WTC11 (cell line): ENCODE data around the gene EFNA5. TPM values are rescaled to one million over a fixed set of nuclear protein-coding genes. Genes with fewer than 3 reads are reported as not detected.

Experiments used
- ATAC-seq: fragments of 200-7000 bp; cut with Tn5 transposase; 2 replicates; pipeline ENCODE4 v1.10.0; 2021; ENCODE audit warnings: mild to moderate bottlenecking, moderate library complexity
- CTCF ChIA-PET: fragments of 300-600 bp; sonication (Branson Sonifier 250); formaldehyde crosslinking; loops from one replicate; lab custom pipeline; 2021; ENCODE audit warnings: antibody characterized with exemption; lab: Charles Lee
- POLR2A ChIA-PET: fragments of 350-600 bp; sonication (Branson Sonifier 250); formaldehyde crosslinking; loops from one replicate; lab custom pipeline; 2021; ENCODE audit warnings: antibody characterized with exemption; lab: Charles Lee
- DNase-seq: peaks from one replicate; pipeline ENCODE4 v3.0.0; 2021; ENCODE audit warnings: low spot score
- H3K27ac Mint-ChIP-seq: 2 replicates; pipeline ENCODE4 v1.8.0; 2021; ENCODE audit warnings: mixed read lengths
- H3K27me3 Mint-ChIP-seq: 2 replicates; pipeline ENCODE4 v1.8.0; 2021; ENCODE audit warnings: low read depth, mild to moderate bottlenecking, moderate library complexity, mixed read lengths
- H3K36me3 Mint-ChIP-seq: 2 replicates; pipeline ENCODE4 v1.8.0; 2021; ENCODE audit warnings: mixed read lengths
- H3K4me1 Mint-ChIP-seq: 2 replicates; pipeline ENCODE4 v1.8.0; 2022; ENCODE audit warnings: mixed read lengths
- H3K4me3 Mint-ChIP-seq: 2 replicates; pipeline ENCODE4 v1.8.0; 2021; ENCODE audit warnings: mild to moderate bottlenecking, moderate library complexity, mixed read lengths
- H3K9me3 Mint-ChIP-seq: 2 replicates; pipeline ENCODE4 v1.8.0; 2021; ENCODE audit warnings: mixed read lengths
- CREB1 ChIP-seq: sonication (generic); formaldehyde crosslinking; IDR thresholded peaks from 2 replicates; pipeline ENCODE4 v1.8.0; 2023; ENCODE audit warnings: mild to moderate bottlenecking, missing genetic modification reagents
- FOXJ3 ChIP-seq: sonication (generic); formaldehyde crosslinking; IDR thresholded peaks from 2 replicates; pipeline ENCODE4 v1.9.0; 2021; ENCODE audit warnings: missing genetic modification reagents, mild to moderate bottlenecking, borderline replicate concordance
- FOXP1 ChIP-seq: sonication (generic); formaldehyde crosslinking; IDR thresholded peaks from 2 replicates; pipeline ENCODE4 v1.8.0; 2022; ENCODE audit warnings: missing genetic modification reagents, mild to moderate bottlenecking, moderate library complexity, borderline replicate concordance
- HMGA2 ChIP-seq: fragments of 250-450 bp; sonication (Bioruptor Pico); IDR thresholded peaks from 2 replicates; pipeline ENCODE4 v1.4.0; 2021; ENCODE audit warnings: mild to moderate bottlenecking, moderate library complexity
- MXD4 ChIP-seq: fragments of 250-450 bp; sonication (Bioruptor Pico); IDR thresholded peaks from 2 replicates; pipeline ENCODE4 v1.8.0; 2021; ENCODE audit warnings: mild to moderate bottlenecking, moderate library complexity, borderline replicate concordance
- NR1H2 ChIP-seq: sonication (generic); formaldehyde crosslinking; IDR thresholded peaks from 2 replicates; pipeline ENCODE4 v1.9.0; 2021; ENCODE audit warnings: mild to moderate bottlenecking, moderate library complexity, missing genetic modification reagents
- TP53 ChIP-seq: sonication (generic); formaldehyde crosslinking; IDR thresholded peaks from 2 replicates; pipeline ENCODE4 v1.8.1; 2023; ENCODE audit warnings: mild to moderate bottlenecking, missing genetic modification reagents
- ZNF138 ChIP-seq: sonication (generic); formaldehyde crosslinking; conservative IDR thresholded peaks from 2 replicates; pipeline ENCODE4 v1.8.1; 2022; ENCODE audit warnings: mild to moderate bottlenecking, moderate library complexity, missing genetic modification reagents
- ZNF317 ChIP-seq: sonication (generic); formaldehyde crosslinking; IDR thresholded peaks from 2 replicates; pipeline ENCODE4 v1.8.1; 2023; ENCODE audit warnings: low read depth, mild to moderate bottlenecking, moderate library complexity, missing genetic modification reagents, borderline replicate concordance
- total RNA-seq: library from RNA; stranded (reverse); gene quantifications from 3 replicates; pipeline ENCODE4 v1.2.3, GENCODE V29; 2021
- TF ChIP-seq, protein P1 (sequence below): sonication (generic); formaldehyde crosslinking; IDR thresholded peaks from 2 replicates; pipeline ENCODE4 v1.8.1; 2023; ENCODE audit warnings: mild to moderate bottlenecking, missing genetic modification reagents, borderline replicate concordance
- TF ChIP-seq, protein P2 (sequence below): fragments of 250-450 bp; sonication (Bioruptor Pico); IDR thresholded peaks from 2 replicates; pipeline ENCODE4 v1.9.0; 2021; ENCODE audit warnings: mild to moderate bottlenecking, borderline replicate concordance
- TF ChIP-seq, protein P3 (sequence below): fragments of 250-450 bp; sonication (Bioruptor Pico); IDR thresholded peaks from 2 replicates; pipeline ENCODE4 v1.8.0; 2021; ENCODE audit warnings: mild to moderate bottlenecking
- TF ChIP-seq, protein P4 (sequence below): sonication (generic); formaldehyde crosslinking; IDR thresholded peaks from 2 replicates; pipeline ENCODE4 v1.8.1; 2023; ENCODE audit warnings: mild to moderate bottlenecking, moderate library complexity, missing genetic modification reagents
- TF ChIP-seq, protein P5 (sequence below): sonication (generic); formaldehyde crosslinking; conservative IDR thresholded peaks from 2 replicates; pipeline ENCODE4 v1.8.1; 2023; ENCODE audit warnings: mild to moderate bottlenecking, low read depth, missing genetic modification reagents, moderate library complexity

Gene EFNA5
- total RNA-seq, 1 experiment from 2014 or later: 17.4 TPM

DNA sequence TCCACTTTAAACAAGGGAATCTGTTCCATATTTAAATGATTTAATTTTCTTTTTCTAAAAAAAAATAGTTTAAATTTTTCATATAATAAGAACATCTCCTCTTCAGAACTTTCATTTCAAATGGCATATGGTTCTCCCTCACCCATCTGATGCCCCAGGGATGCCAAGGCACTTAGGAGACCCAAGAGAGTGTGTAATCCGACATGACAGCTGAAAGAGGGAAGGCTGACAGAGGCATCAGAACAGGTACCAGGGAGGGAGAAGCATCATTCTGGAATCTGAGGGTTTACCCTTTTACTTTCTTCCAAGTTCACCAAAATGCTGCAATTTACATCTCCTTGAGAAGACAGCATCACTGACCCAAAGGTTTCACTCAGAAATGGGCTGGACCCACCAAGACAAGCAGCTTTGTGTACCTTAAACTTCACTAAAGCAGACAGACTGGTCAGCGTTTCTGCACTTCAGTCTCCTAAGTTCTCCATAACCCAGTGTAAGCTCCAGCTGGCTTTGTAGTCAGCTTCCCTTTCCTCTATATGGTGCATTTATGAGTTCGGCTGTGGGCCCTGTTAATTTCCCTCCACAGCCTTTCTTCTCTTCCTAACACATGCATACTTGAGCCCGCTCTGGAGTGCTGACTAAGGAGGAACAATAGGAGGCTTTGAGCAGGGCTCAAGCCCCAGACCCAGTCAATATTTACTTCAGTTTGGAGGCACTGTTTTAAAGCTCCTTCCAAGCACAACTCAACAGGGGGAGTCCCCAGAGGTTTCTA, 17.7 kb downstream of the EFNA5 start:
- peak; percentile 91 for ATAC-seq
- Mint-ChIP-seq H3K36me3 (no peaks in the 10 kb centered on the region), H3K4me3 (no peak overlapping the region), H3K27me3 (peaks cover 18% of the 10 kb centered on the region), H3K27ac (no peak overlapping the region)
- POLR2A ChIA-PET: no interaction called here
- no peak for TF ChIP-seq FOXJ3 (CRISPR knock-in tag)
- TF ChIP-seq, protein P1, sequence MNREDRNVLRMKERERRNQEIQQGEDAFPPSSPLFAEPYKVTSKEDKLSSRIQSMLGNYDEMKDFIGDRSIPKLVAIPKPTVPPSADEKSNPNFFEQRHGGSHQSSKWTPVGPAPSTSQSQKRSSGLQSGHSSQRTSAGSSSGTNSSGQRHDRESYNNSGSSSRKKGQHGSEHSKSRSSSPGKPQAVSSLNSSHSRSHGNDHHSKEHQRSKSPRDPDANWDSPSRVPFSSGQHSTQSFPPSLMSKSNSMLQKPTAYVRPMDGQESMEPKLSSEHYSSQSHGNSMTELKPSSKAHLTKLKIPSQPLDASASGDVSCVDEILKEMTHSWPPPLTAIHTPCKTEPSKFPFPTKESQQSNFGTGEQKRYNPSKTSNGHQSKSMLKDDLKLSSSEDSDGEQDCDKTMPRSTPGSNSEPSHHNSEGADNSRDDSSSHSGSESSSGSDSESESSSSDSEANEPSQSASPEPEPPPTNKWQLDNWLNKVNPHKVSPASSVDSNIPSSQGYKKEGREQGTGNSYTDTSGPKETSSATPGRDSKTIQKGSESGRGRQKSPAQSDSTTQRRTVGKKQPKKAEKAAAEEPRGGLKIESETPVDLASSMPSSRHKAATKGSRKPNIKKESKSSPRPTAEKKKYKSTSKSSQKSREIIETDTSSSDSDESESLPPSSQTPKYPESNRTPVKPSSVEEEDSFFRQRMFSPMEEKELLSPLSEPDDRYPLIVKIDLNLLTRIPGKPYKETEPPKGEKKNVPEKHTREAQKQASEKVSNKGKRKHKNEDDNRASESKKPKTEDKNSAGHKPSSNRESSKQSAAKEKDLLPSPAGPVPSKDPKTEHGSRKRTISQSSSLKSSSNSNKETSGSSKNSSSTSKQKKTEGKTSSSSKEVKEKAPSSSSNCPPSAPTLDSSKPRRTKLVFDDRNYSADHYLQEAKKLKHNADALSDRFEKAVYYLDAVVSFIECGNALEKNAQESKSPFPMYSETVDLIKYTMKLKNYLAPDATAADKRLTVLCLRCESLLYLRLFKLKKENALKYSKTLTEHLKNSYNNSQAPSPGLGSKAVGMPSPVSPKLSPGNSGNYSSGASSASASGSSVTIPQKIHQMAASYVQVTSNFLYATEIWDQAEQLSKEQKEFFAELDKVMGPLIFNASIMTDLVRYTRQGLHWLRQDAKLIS (CRISPR knock-in tag): no peak
- TF ChIP-seq, all 79 proteins: peak for 0
- CTCF ChIA-PET: interaction anchor here (1.0 to 2.6 kb wide), 4 partner anchors 21 to 405 kb away, joined by 3 to 8 read pairs (median 4); no protein-coding TSS in a partner anchor
- Mint-ChIP-seq H3K4me1 (peaks cover 52% of the 10 kb centered on the region), H3K9me3 (no peaks in the 10 kb centered on the region)
- no peak for DNase-seq

DNA sequence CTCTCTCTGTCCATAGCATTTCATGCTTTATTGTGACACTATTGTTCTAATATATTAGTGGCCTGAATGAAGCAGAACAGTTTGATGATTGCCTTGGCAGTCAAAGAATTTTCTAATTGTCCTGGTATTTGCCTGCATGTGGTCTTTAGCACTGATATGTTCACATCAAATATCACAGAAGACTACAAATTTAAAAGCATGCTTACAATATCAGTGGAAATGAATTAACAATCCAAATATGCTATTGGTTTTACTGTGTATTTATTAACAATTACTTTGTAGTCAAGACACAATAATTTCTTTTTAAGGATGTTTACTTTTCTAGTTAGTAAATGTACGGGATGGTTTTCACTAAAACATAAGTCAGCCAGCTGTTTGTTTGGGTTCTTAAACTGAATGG, 18.3 kb downstream of the EFNA5 start:
- Mint-ChIP-seq H3K4me3 (no peak overlapping the region), H3K27me3 (peaks cover 18% of the 10 kb centered on the region), H3K9me3 (no peaks in the 10 kb centered on the region), H3K4me1 (peaks cover 49% of the 10 kb centered on the region), H3K27ac (no peak overlapping the region), H3K36me3 (no peaks in the 10 kb centered on the region)
- CTCF ChIA-PET: interaction anchor here (2.6 kb wide), 1 partner anchor 80 kb away, joined by 8 read pairs; no protein-coding TSS in a partner anchor
- no peak for TF ChIP-seq ZNF138
- TF ChIP-seq NR1H2: no peak
- TF ChIP-seq MXD4 (CRISPR knock-in tag): no peak
- TF ChIP-seq, protein P2, sequence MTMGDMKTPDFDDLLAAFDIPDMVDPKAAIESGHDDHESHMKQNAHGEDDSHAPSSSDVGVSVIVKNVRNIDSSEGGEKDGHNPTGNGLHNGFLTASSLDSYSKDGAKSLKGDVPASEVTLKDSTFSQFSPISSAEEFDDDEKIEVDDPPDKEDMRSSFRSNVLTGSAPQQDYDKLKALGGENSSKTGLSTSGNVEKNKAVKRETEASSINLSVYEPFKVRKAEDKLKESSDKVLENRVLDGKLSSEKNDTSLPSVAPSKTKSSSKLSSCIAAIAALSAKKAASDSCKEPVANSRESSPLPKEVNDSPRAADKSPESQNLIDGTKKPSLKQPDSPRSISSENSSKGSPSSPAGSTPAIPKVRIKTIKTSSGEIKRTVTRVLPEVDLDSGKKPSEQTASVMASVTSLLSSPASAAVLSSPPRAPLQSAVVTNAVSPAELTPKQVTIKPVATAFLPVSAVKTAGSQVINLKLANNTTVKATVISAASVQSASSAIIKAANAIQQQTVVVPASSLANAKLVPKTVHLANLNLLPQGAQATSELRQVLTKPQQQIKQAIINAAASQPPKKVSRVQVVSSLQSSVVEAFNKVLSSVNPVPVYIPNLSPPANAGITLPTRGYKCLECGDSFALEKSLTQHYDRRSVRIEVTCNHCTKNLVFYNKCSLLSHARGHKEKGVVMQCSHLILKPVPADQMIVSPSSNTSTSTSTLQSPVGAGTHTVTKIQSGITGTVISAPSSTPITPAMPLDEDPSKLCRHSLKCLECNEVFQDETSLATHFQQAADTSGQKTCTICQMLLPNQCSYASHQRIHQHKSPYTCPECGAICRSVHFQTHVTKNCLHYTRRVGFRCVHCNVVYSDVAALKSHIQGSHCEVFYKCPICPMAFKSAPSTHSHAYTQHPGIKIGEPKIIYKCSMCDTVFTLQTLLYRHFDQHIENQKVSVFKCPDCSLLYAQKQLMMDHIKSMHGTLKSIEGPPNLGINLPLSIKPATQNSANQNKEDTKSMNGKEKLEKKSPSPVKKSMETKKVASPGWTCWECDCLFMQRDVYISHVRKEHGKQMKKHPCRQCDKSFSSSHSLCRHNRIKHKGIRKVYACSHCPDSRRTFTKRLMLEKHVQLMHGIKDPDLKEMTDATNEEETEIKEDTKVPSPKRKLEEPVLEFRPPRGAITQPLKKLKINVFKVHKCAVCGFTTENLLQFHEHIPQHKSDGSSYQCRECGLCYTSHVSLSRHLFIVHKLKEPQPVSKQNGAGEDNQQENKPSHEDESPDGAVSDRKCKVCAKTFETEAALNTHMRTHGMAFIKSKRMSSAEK (CRISPR knock-in tag): no peak
- TF ChIP-seq HMGA2 (CRISPR knock-in tag): no peak
- no peak for TF ChIP-seq ZNF317 (CRISPR knock-in tag)
- TF ChIP-seq, protein P3, sequence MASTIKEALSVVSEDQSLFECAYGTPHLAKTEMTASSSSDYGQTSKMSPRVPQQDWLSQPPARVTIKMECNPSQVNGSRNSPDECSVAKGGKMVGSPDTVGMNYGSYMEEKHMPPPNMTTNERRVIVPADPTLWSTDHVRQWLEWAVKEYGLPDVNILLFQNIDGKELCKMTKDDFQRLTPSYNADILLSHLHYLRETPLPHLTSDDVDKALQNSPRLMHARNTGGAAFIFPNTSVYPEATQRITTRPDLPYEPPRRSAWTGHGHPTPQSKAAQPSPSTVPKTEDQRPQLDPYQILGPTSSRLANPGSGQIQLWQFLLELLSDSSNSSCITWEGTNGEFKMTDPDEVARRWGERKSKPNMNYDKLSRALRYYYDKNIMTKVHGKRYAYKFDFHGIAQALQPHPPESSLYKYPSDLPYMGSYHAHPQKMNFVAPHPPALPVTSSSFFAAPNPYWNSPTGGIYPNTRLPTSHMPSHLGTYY (CRISPR knock-in tag): no peak
- no peak for TF ChIP-seq CREB1 (CRISPR knock-in tag)
- no peak for TF ChIP-seq TP53
- TF ChIP-seq, protein P4, sequence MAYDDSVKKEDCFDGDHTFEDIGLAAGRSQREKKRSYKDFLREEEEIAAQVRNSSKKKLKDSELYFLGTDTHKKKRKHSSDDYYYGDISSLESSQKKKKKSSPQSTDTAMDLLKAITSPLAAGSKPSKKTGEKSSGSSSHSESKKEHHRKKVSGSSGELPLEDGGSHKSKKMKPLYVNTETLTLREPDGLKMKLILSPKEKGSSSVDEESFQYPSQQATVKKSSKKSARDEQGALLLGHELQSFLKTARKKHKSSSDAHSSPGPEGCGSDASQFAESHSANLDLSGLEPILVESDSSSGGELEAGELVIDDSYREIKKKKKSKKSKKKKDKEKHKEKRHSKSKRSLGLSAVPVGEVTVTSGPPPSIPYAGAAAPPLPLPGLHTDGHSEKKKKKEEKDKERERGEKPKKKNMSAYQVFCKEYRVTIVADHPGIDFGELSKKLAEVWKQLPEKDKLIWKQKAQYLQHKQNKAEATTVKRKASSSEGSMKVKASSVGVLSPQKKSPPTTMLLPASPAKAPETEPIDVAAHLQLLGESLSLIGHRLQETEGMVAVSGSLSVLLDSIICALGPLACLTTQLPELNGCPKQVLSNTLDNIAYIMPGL: no peak
- no peak for TF ChIP-seq FOXP1 (CRISPR knock-in tag)
- TF ChIP-seq, protein P5, sequence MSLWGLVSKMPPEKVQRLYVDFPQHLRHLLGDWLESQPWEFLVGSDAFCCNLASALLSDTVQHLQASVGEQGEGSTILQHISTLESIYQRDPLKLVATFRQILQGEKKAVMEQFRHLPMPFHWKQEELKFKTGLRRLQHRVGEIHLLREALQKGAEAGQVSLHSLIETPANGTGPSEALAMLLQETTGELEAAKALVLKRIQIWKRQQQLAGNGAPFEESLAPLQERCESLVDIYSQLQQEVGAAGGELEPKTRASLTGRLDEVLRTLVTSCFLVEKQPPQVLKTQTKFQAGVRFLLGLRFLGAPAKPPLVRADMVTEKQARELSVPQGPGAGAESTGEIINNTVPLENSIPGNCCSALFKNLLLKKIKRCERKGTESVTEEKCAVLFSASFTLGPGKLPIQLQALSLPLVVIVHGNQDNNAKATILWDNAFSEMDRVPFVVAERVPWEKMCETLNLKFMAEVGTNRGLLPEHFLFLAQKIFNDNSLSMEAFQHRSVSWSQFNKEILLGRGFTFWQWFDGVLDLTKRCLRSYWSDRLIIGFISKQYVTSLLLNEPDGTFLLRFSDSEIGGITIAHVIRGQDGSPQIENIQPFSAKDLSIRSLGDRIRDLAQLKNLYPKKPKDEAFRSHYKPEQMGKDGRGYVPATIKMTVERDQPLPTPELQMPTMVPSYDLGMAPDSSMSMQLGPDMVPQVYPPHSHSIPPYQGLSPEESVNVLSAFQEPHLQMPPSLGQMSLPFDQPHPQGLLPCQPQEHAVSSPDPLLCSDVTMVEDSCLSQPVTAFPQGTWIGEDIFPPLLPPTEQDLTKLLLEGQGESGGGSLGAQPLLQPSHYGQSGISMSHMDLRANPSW (CRISPR knock-in tag): no peak
- no peak for ATAC-seq
- POLR2A ChIA-PET: no interaction called here
- DNase-seq: no peak
